Tibial nerve (tissue), 4 donors: ENCODE measurements around the gene RIMS1. TPM values are rescaled to one million over a fixed set of nuclear protein-coding genes. Genes with fewer than 3 reads are reported as not detected.

Experiments
- DNase-seq, 2 donors: peaks; one replicate each; pipeline ENCODE4 v3.0.0-alpha.2; 2019; ENCODE audit warnings: low spot score in 2 of 2
- H3K27ac ChIP-seq, 4 donors: fragments of 200-600 bp; sonication (generic) in 3 of 4; one replicate each; pipeline ENCODE4 v1.5.1; 2017 to 2019; ENCODE audit warnings: mild to moderate bottlenecking in 1 of 4
- H3K27me3 ChIP-seq, 2 donors: fragments of 200-600 bp; sonication (generic) in 1 of 2; one replicate each; pipeline versions ENCODE4 v1.5.1 to v1.6.0; 2017 to 2019
- H3K36me3 ChIP-seq, 3 donors: fragments of 200-600 bp; sonication (generic); one replicate each; pipeline ENCODE4 v1.5.1; 2018 to 2019
- H3K4me1 ChIP-seq, 4 donors: fragments of 200-600 bp; sonication (generic) in 3 of 4; one replicate each; pipeline ENCODE4 v1.5.1; 2017 to 2019
- H3K4me3 ChIP-seq, 4 donors: fragments of 200-600 bp; sonication (generic) in 3 of 4; one replicate each; pipeline ENCODE4 v1.5.1; 2017 to 2019; ENCODE audit warnings: mild to moderate bottlenecking in 1 of 4, moderate library complexity in 1 of 4
- H3K9me3 ChIP-seq, 4 donors: fragments of 200-600 bp; sonication (generic) in 3 of 4; one replicate each; pipeline ENCODE4 v1.5.1; 2017 to 2019
- CTCF ChIP-seq, 5 experiments: fragments of 200-600 bp in 3 of 5; fragments of 450-650 bp in 2 of 5; sonication (generic) in 3 of 5; IDR thresholded peaks; one replicate each; pipeline ENCODE4 v1.5.1; 2016 to 2019; ENCODE audit warnings: antibody characterized with exemption in 5 of 5, mild to moderate bottlenecking in 3 of 5, moderate library complexity in 2 of 5
- EP300 ChIP-seq, 2 donors: sonication (generic); formaldehyde crosslinking; IDR thresholded peaks; one replicate each; pipeline ENCODE4 v1.6.1; 2017; ENCODE audit warnings: antibody characterized with exemption in 2 of 2, mild to moderate bottlenecking in 1 of 2
- POLR2A ChIP-seq, 2 donors: fragments of 450-650 bp; IDR thresholded peaks; one replicate each; pipeline ENCODE4 v1.6.1; 2017; ENCODE audit warnings: antibody characterized with exemption in 2 of 2, mild to moderate bottlenecking in 2 of 2, moderate library complexity in 2 of 2
- WGBS, 2 donors: methylation state at CpG; one replicate each; pipeline ENCODE4 v1.1.5; 2018; 5-methylcytosine and 5-hydroxymethylcytosine counted together
- total RNA-seq, 4 donors: library from RNA; depleted of rRNA; stranded (reverse); fragments of >200 nt; gene quantifications; one replicate each; pipeline ENCODE4 v1.1.0, GENCODE V29; 2016

The RIMS1 gene
- total RNA-seq, 4 donors from 2014 or later, result 1.3 to 5.1 (median 3.3) TPM

GRCh38 chr6:72416744-72417465, 530.6 kb downstream of the RIMS1 start:
- DNase-seq, result no peak

GRCh38 chr6:72417759-72418158, 531.4 kb downstream of the RIMS1 start:
- no peak for DNase-seq
- WGBS, 2 donors, result 47% methylated on average over 3 of the region's 3 CpGs
- no peaks in the 10 kb centered on the region for H3K4me1 ChIP-seq
- TF ChIP-seq EP300 (IDR thresholded peaks at IDR 0.05) (no peak), POLR2A (IDR thresholded peaks at IDR 0.05) (no peak), CTCF (IDR thresholded peaks at IDR 0.05) (no peak)
- no peaks in the 10 kb centered on the region for H3K9me3 ChIP-seq
- no peaks in the 10 kb centered on the region for H3K27me3 ChIP-seq
- H3K36me3 ChIP-seq, result no peaks in the 10 kb centered on the region
- H3K27ac ChIP-seq, result no peak overlapping the region
- no peak overlapping the region for H3K4me3 ChIP-seq

More at GRCh38 chr6:72416744-72417465, 530.6 kb downstream of the RIMS1 start:
- no peaks in the 10 kb centered on the region for H3K27me3 ChIP-seq
- no peak overlapping the region for H3K27ac ChIP-seq
- no peaks in the 10 kb centered on the region for H3K36me3 ChIP-seq
- no peak overlapping the region for H3K4me3 ChIP-seq
- H3K9me3 ChIP-seq, result no peaks in the 10 kb centered on the region
- TF ChIP-seq CTCF (IDR thresholded peaks at IDR 0.05) (no peak), POLR2A (IDR thresholded peaks at IDR 0.05) (no peak), EP300 (IDR thresholded peaks at IDR 0.05) (no peak)
- no peaks in the 10 kb centered on the region for H3K4me1 ChIP-seq
- 89 to 93% methylated on average over 6 of the region's 6 CpGs for WGBS, 2 donors

GRCh38 chr6:72418495-72418894, 532.1 kb downstream of the RIMS1 start:
- no peaks in the 10 kb centered on the region for H3K36me3 ChIP-seq
- H3K27ac ChIP-seq, result no peak overlapping the region
- WGBS, 2 donors, result 70 to 82% methylated on average over 5 of the region's 5 CpGs
- H3K4me3 ChIP-seq, result no peak overlapping the region
- TF ChIP-seq EP300 (IDR thresholded peaks at IDR 0.05) (no peak), CTCF (IDR thresholded peaks at IDR 0.05) (no peak), POLR2A (IDR thresholded peaks at IDR 0.05) (no peak)
- no peaks in the 10 kb centered on the region for H3K4me1 ChIP-seq
- H3K9me3 ChIP-seq, result no peaks in the 10 kb centered on the region
- no peaks in the 10 kb centered on the region for H3K27me3 ChIP-seq
- DNase-seq, result no peak

GRCh38 chr6:72419966-72420365, 533.6 kb downstream of the RIMS1 start:
- 72 to 83% methylated on average over 2 of the region's 2 CpGs for WGBS, 2 donors
- DNase-seq, result no peak
- TF ChIP-seq CTCF (IDR thresholded peaks at IDR 0.05) (no peak), POLR2A (IDR thresholded peaks at IDR 0.05) (no peak), EP300 (IDR thresholded peaks at IDR 0.05) (no peak)
- Histone ChIP-seq H3K9me3 (no peaks in the 10 kb centered on the region), H3K36me3 (no peaks in the 10 kb centered on the region), H3K4me3 (no peak overlapping the region), H3K4me1 (no peaks in the 10 kb centered on the region), H3K27ac (no peak overlapping the region), H3K27me3 (no peaks in the 10 kb centered on the region)

GRCh38 chr6:72420409-72420808, 534.1 kb downstream of the RIMS1 start:
- Histone ChIP-seq H3K27ac (no peak overlapping the region), H3K9me3 (no peaks in the 10 kb centered on the region), H3K27me3 (no peaks in the 10 kb centered on the region), H3K4me3 (no peak overlapping the region), H3K36me3 (no peaks in the 10 kb centered on the region), H3K4me1 (no peaks in the 10 kb centered on the region)
- TF ChIP-seq CTCF (IDR thresholded peaks at IDR 0.05) (no peak), POLR2A (IDR thresholded peaks at IDR 0.05) (no peak), EP300 (IDR thresholded peaks at IDR 0.05) (no peak)
- WGBS, 2 donors, result 60 to 81% methylated on average over 2 to 3 of the region's 3 CpGs
- DNase-seq, result no peak
